ENCODE results near the gene SELENOI.
"Not testable (repeated sequence)": the region's sequence is repeated elsewhere in the genome, so short reads cannot be mapped to it uniquely, and the experiment has no call there.

GRCh38 chr2:26324479-26324878 lies 21.5 kb upstream of the SELENOI start:
- TF ChIP-seq CTCF, POLR2A (IDR thresholded peaks at IDR 0.05): not testable (repeated sequence)

Data from body of pancreas (tissue), 4 donors.